HEK293T (cell line): ENCODE measurements around the gene UBXN10.

Experiments
- ELF4 ChIP-seq: fragments of 450-650 bp; IDR thresholded peaks from 2 replicates; pipeline ENCODE4 v1.6.1; 2017; ENCODE audit warnings: antibody characterized with exemption
- FOXK2 ChIP-seq: fragments of 450-650 bp; IDR thresholded peaks from 2 replicates; pipeline ENCODE4 v1.6.1; 2016; ENCODE audit warnings: mild to moderate bottlenecking
- LEF1 ChIP-seq: fragments of 450-650 bp; IDR thresholded peaks from 2 replicates; pipeline ENCODE4 v1.6.1; 2017; ENCODE audit warnings: mild to moderate bottlenecking, borderline replicate concordance
- NFRKB ChIP-seq: fragments of 450-650 bp; IDR thresholded peaks from 2 replicates; pipeline ENCODE4 v1.6.1; 2016; ENCODE audit warnings: mild to moderate bottlenecking, moderate library complexity
- PKNOX1 ChIP-seq: fragments of 450-650 bp; IDR thresholded peaks from 2 replicates; pipeline ENCODE4 v1.6.1; 2016
- SP1 ChIP-seq: fragments of 450-650 bp; IDR thresholded peaks from 2 replicates; pipeline ENCODE4 v1.6.1; 2017
- TARDBP ChIP-seq: fragments of 450-650 bp; IDR thresholded peaks from 2 replicates; pipeline ENCODE4 v1.6.1; 2016
- ZNF384 ChIP-seq: fragments of 450-650 bp; IDR thresholded peaks from 2 replicates; pipeline ENCODE4 v1.6.1; 2016

- TF ChIP-seq ZNF384 (no peak), PKNOX1 (no peak), TARDBP (no peak), SP1 (no peak), LEF1 (no peak), FOXK2 (no peak), ELF4 (no peak), NFRKB (no peak)
Measured at GRCh38 chr1:20178634-20179370, 7.1 kb upstream of the UBXN10 start.
